A549 (cell line): Measurements from ENCODE around the gene PHOX2A.

Experiments used
- HDAC2 ChIP-seq: fragments of 200-600 bp; sonication (generic); IDR thresholded peaks from 2 replicates; pipeline ENCODE4 v1.6.1; 2016
- JUN ChIP-seq, 2 experiments: fragments of >200 bp; sonication (Bioruptor Twin); formaldehyde crosslinking; IDR thresholded peaks; 2 replicates in 1 of 2; 3 replicates in 1 of 2; pipeline ENCODE4 v1.6.1; 2016 to 2017
- KDM5A ChIP-seq: fragments of 200-600 bp; sonication (generic); IDR thresholded peaks from 2 replicates; pipeline ENCODE4 v1.6.1; 2016; ENCODE audit warnings: antibody characterized with exemption, mild to moderate bottlenecking
- POLR2A ChIP-seq: IDR thresholded peaks from 2 replicates; pipeline ENCODE4 v1.6.1; 2012; ENCODE audit warnings: mild to moderate bottlenecking, low read length
- REST ChIP-seq: fragments of 200-600 bp; sonication (generic); IDR thresholded peaks from 2 replicates; pipeline ENCODE4 v1.6.1; 2016; ENCODE audit warnings: antibody characterized with exemption, mild to moderate bottlenecking, moderate library complexity
- TF ChIP-seq, protein P1 (sequence below): fragments of >200 bp; sonication (Bioruptor Twin); formaldehyde crosslinking; IDR thresholded peaks from 3 replicates; pipeline ENCODE4 v1.5.1; 2016

- TF ChIP-seq, protein P1, sequence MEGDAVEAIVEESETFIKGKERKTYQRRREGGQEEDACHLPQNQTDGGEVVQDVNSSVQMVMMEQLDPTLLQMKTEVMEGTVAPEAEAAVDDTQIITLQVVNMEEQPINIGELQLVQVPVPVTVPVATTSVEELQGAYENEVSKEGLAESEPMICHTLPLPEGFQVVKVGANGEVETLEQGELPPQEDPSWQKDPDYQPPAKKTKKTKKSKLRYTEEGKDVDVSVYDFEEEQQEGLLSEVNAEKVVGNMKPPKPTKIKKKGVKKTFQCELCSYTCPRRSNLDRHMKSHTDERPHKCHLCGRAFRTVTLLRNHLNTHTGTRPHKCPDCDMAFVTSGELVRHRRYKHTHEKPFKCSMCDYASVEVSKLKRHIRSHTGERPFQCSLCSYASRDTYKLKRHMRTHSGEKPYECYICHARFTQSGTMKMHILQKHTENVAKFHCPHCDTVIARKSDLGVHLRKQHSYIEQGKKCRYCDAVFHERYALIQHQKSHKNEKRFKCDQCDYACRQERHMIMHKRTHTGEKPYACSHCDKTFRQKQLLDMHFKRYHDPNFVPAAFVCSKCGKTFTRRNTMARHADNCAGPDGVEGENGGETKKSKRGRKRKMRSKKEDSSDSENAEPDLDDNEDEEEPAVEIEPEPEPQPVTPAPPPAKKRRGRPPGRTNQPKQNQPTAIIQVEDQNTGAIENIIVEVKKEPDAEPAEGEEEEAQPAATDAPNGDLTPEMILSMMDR, result no peak
- TF ChIP-seq POLR2A, result no peak
- TF ChIP-seq KDM5A, result no peak
- TF ChIP-seq JUN (IDR thresholded peaks at IDR 0.05), result no peak
- TF ChIP-seq HDAC2, result no peak
- TF ChIP-seq REST, result no peak
These were observed 36.1 kb upstream of the PHOX2A start for GRCh38 chr11:72280037-72280436.
